Stimulated activated CD4-positive, alpha-beta T cell treated with anti-CD3 and anti-CD28 coated beads, Interleukin-15, amount 100 ng/mL, for 48 hours (primary cell): ENCODE data around the gene CD180.
A peak's percentile ranks its signal among the peaks of the same experiment; 100 is the strongest.
"Not testable (repeated sequence)": the region's sequence is repeated elsewhere in the genome, so short reads cannot be mapped to it uniquely, and the experiment has no call there.

Experiments
- DNase-seq, 2 donors: peaks; one replicate each; pipeline ENCODE4 v3.0.0-alpha.2; 2020; ENCODE audit warnings: low read depth in 2 of 2

Gene CD180

GRCh38 chr5:67188274-67189078 lies 8.1 kb downstream of the CD180 start:
- no peak for DNase-seq

DNA sequence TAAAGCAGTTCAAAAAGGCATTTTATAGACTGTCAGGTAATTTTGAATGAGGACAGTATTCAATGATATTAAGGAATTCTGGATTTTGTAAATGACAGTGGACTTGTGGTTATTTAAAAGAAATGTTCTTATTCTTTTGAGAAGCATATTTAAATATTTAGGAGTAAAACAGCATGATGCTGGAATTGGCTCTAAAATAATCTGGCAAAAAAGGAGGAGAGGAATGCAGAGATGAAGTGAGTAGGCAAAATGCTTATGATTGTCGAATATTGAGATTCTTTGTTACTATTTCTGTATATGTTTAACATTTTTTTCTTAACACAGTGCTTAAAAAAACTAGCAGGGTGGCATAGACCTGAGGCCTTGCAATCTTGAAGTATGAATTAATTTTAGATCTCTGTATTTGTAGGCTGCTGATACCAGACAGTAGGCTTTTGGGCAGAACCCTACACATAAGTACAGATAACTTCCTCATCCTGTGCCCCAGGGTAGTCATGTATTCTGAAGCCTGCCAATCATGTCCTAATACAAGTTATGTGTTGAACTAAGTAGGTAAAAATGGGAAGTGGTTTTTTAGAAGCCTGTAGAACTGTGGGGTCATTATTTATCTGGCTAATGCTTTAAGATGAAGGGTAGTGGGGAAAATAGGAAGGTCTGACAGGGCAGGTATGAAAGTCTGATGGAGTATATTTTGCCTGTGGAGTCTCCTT lies 9.4 kb downstream of the CD180 start:
- DNase-seq, result no peak

GRCh38 chr5:67183859-67184258 lies 12.7 kb downstream of the CD180 start:
- DNase-seq, result no peak

- no peak for DNase-seq
These were observed 14.3 kb downstream of the CD180 start for GRCh38 chr5:67182301-67182790.

- DNase-seq, result no peak
These were observed 14.9 kb downstream of the CD180 start for GRCh38 chr5:67181648-67182221.

DNA sequence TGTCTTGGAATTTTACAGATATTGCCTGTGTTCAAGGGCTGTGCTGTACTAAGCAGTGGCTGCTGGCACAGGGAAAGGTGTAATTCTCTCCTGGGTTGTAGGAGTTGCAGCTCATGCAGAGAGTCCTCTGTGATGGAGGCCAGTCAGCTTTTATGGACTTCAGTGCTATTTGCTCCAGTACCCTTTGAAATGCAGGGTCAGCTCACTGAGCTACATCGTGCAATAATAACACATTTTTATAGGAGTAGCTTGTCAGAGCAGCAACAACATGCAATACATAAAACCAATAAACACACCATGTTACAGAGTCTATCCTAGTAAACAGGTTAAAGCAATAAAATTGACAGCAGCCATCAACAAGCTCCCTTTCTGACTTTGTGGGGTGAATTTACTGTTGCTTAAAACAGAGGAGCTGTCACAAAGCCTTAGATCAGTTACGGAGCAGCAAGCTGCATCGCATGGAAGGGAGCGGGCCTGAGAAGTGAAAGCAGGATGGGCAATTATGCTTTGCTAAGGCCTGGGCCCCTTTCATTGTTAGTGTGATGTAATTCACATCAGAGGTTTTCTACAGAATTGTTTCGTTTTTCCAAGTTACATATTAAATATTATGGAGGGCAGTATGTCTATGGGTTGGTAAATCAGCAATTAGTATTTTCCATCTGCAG lies 16.8 kb downstream of the CD180 start:
- DNase-seq, result no peak

DNA sequence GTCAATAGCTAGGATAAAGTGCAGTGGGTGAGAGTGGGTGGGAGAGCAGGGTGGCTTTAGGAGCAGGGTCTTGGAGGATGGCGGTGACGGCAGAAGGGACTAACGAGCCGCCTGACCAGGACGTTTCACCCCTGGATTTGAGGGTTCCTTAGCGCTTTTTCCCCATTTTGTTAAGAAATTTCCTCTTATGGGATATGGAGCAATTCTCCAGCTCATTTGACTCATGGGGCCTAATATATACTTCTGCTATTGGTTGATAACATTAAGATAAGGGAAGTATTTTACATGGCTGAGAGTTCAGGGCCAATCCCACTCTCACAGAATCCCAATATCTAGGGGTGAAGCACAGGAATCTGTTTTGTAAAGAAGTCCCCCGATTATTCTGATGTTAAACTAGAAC lies 17.6 kb downstream of the CD180 start:
- no peak for DNase-seq

- DNase-seq, result no peak
These were observed 18.5 kb downstream of the CD180 start for GRCh38 chr5:67178085-67178484.

- no peak for DNase-seq
These were observed 19.7 kb downstream of the CD180 start for GRCh38 chr5:67176936-67177335.

DNA sequence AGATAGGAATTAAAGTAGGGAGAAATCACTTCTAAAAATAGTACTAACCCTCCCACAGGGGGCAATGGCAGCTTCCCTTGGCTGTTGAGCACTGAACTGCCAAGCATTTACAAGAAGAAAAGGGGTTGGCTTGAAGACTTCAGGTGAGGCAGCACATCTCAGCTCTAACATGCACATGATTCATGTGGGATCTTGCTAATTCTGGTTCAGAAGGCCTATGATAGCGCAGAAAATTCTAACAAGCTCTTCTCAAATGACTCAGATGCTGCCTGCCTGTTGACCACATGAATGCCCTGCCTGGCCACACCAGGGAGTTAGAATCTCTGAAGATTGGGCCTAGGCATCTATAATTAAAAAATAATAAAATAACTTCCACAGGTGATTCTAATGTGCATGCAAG lies 22.6 kb downstream of the CD180 start:
- DNase-seq, result no peak

DNA sequence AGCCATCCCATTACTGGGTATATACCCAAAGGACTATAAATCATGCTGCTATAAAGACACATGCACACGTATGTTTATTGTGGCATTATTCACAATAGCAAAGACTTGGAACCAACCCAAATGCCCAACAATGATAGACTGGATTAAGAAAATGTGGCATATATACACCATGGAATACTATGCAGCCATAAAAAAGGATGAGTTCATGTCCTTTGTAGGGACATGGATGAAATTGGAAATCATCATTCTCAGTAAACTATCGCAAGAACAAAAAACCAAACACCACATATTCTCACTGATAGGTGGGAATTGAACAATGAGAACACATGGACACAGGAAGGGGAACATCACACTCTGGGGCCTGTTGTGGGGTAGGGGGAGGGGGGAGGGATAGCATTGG lies 23.2 kb downstream of the CD180 start:
- not testable (repeated sequence) for DNase-seq

DNA sequence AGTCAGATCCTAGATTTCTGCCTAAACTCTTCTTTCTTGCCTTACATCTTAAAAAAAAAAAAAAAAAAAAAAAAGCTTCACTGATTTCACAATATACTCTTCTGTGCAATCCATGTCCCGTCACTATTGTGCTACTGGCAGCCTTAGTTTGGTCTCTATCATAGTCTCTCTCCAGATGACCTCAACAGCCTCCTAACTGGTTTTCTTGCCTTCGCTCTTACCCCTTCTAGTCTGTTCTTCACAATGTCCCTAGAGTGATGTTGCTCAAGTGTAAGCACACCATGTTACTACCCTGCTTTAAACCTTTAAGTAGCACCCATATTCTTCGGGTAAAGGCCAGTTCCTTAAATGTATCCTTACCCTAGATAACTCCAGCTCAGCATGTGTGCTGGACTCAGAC lies 25.8 kb downstream of the CD180 start:
- DNase-seq, result no peak

- DNase-seq, result no peak
These were observed 28.5 kb downstream of the CD180 start for GRCh38 chr5:67168069-67168468.

- peak; percentile 61 to 63 for DNase-seq
These were observed 29.9 kb downstream of the CD180 start for GRCh38 chr5:67166460-67167285.

- peak; percentile 70 to 78 for DNase-seq
These were observed 30.8 kb downstream of the CD180 start for GRCh38 chr5:67165526-67166459.

GRCh38 chr5:67164856-67165525 lies 31.6 kb downstream of the CD180 start:
- DNase-seq, result no peak

DNA sequence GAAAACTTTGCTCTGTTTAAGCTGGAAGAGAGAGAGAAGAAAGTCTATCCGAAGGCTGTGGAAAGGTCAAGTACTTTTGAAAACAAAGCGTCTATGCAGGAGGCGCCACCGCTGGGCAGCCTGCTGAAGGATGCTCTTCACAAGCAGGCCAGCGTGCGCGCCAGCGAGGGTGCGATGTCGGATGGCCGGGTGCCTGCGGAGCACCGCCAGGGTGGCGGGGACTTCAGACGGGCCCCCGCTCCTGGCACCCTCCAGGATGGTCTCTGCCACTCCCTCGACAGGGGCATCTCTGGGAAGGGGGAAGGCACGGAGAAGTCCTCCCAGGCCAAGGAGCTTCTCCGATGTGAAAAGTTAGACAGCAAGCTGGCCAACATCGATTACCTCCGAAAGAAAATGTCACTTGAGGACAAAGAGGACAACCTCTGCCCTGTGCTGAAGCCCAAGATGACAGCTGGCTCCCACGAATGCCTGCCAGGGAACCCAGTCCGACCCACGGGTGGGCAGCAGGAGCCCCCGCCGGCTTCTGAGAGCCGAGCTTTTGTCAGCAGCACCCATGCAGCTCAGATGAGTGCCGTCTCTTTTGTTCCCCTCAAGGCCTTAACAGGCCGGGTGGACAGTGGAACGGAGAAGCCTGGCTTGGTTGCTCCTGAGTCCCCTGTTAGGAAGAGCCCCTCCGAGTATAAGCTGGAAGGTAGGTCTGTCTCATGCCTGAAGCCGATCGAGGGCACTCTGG lies 32.6 kb downstream of the CD180 start:
- no peak for DNase-seq

- no peak for DNase-seq
These were observed 33.3 kb downstream of the CD180 start for GRCh38 chr5:67163231-67163756.

- DNase-seq, result no peak
These were observed 34.8 kb downstream of the CD180 start for GRCh38 chr5:67161767-67162166.
